GM12878 (cell line): ENCODE data around the gene OR9Q1.

Source experiments
- ASH2L ChIP-seq: fragments of 300-600, 200-600 bp; sonication (generic); IDR thresholded peaks from 2 replicates; pipeline ENCODE4 v1.6.1; 2017; ENCODE audit warnings: low read depth, mild to moderate bottlenecking, borderline replicate concordance
- EP300 ChIP-seq, 2 experiments: fragments of 150-350 bp in 1 of 2; IDR thresholded peaks; 2 replicates each; pipeline ENCODE4 v1.6.1; 2011 to 2012; ENCODE audit warnings: low read depth in 2 of 2, low read length in 2 of 2, borderline replicate concordance in 1 of 2, improper control_type of control experiment in 1 of 2, inconsistent platforms in 1 of 2; ENCODE audit not compliant: control insufficient read depth in 1 of 2
- HDAC2 ChIP-seq: fragments of 200-600 bp; sonication (generic); IDR thresholded peaks from 2 replicates; pipeline ENCODE4 v1.6.1; 2017
- LARP7 ChIP-seq: fragments of 450-650 bp; IDR thresholded peaks from 2 replicates; pipeline ENCODE4 v1.6.1; 2017; ENCODE audit warnings: mild to moderate bottlenecking
- POLR2AphosphoS2 ChIP-seq: IDR thresholded peaks from 2 replicates; pipeline ENCODE4 v1.6.1; 2011; ENCODE audit warnings: low read depth, mild to moderate bottlenecking, low read length, improper control_type of control experiment, moderate library complexity
- SIN3A ChIP-seq: IDR thresholded peaks from 2 replicates; pipeline ENCODE4 v1.6.1; 2012; ENCODE audit warnings: low read depth, low read length, improper control_type of control experiment
- SP1 ChIP-seq: IDR thresholded peaks from one replicate; pipeline ENCODE4 v1.6.1; 2011; ENCODE audit warnings: low read depth, low read length
- TF ChIP-seq, protein P1 (sequence below): fragments of 150-350 bp; IDR thresholded peaks from 2 replicates; pipeline ENCODE4 v1.6.1; 2014; ENCODE audit warnings: mild to moderate bottlenecking, low read depth, low read length
- TF ChIP-seq, protein P2 (sequence below): IDR thresholded peaks from 2 replicates; pipeline ENCODE4 v1.6.1; 2012; ENCODE audit warnings: low read depth, low read length, improper control_type of control experiment
- TF ChIP-seq, protein P3 (sequence below): fragments of 450-650 bp; formaldehyde crosslinking; IDR thresholded peaks from 2 replicates; pipeline ENCODE4 v1.4.0; 2020; ENCODE audit warnings: mild to moderate bottlenecking, moderate library complexity
- TF ChIP-seq, protein P4 (sequence below), 3 experiments: IDR thresholded peaks in 2 of 3; conservative IDR thresholded peaks in 1 of 3; 2 replicates each; pipeline ENCODE4 v1.5.1; 2011; ENCODE audit warnings: low read depth in 3 of 3, low read length in 3 of 3, mild to moderate bottlenecking in 3 of 3, control low read depth in 2 of 3, moderate library complexity in 2 of 3, inconsistent platforms in 1 of 3, mixed read lengths in 1 of 3; ENCODE audit not compliant: control insufficient read depth in 2 of 3, insufficient read depth in 1 of 3; ENCODE audit errors: extremely low read depth in 1 of 3

DNA sequence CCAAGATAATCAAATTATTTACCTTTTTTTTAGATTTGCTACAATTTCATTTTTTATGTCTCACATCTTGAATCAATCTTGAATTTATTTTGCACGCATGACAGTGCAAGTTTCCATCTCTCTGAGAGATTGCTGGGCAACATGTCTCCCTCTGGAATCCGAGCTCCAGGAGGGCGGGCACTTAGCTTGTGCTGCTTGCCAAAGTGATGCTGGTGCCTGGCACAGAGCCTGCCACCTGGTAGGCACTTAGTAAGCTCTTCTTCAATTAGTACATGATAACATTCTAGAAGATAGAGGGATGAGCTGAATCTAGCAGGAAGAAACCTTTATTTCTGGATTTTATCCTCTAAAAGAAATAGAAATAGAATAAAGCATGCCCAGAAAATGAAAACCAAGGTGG is 129.1 kb downstream of the OR9Q1 start:
- no peak for TF ChIP-seq EP300 (IDR thresholded peaks at IDR 0.05; ENCODE audit: borderline replicate concordance in 1 of 2, control insufficient read depth in 1 of 2, low read depth in 2 of 2, low read length in 2 of 2)
- TF ChIP-seq, protein P1, sequence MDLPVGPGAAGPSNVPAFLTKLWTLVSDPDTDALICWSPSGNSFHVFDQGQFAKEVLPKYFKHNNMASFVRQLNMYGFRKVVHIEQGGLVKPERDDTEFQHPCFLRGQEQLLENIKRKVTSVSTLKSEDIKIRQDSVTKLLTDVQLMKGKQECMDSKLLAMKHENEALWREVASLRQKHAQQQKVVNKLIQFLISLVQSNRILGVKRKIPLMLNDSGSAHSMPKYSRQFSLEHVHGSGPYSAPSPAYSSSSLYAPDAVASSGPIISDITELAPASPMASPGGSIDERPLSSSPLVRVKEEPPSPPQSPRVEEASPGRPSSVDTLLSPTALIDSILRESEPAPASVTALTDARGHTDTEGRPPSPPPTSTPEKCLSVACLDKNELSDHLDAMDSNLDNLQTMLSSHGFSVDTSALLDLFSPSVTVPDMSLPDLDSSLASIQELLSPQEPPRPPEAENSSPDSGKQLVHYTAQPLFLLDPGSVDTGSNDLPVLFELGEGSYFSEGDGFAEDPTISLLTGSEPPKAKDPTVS, result no peak
- no peak for TF ChIP-seq POLR2AphosphoS2
- TF ChIP-seq, protein P2, sequence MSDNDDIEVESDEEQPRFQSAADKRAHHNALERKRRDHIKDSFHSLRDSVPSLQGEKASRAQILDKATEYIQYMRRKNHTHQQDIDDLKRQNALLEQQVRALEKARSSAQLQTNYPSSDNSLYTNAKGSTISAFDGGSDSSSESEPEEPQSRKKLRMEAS, result no peak
- TF ChIP-seq LARP7, result no peak
- no peak for TF ChIP-seq SIN3A
- TF ChIP-seq, protein P3, sequence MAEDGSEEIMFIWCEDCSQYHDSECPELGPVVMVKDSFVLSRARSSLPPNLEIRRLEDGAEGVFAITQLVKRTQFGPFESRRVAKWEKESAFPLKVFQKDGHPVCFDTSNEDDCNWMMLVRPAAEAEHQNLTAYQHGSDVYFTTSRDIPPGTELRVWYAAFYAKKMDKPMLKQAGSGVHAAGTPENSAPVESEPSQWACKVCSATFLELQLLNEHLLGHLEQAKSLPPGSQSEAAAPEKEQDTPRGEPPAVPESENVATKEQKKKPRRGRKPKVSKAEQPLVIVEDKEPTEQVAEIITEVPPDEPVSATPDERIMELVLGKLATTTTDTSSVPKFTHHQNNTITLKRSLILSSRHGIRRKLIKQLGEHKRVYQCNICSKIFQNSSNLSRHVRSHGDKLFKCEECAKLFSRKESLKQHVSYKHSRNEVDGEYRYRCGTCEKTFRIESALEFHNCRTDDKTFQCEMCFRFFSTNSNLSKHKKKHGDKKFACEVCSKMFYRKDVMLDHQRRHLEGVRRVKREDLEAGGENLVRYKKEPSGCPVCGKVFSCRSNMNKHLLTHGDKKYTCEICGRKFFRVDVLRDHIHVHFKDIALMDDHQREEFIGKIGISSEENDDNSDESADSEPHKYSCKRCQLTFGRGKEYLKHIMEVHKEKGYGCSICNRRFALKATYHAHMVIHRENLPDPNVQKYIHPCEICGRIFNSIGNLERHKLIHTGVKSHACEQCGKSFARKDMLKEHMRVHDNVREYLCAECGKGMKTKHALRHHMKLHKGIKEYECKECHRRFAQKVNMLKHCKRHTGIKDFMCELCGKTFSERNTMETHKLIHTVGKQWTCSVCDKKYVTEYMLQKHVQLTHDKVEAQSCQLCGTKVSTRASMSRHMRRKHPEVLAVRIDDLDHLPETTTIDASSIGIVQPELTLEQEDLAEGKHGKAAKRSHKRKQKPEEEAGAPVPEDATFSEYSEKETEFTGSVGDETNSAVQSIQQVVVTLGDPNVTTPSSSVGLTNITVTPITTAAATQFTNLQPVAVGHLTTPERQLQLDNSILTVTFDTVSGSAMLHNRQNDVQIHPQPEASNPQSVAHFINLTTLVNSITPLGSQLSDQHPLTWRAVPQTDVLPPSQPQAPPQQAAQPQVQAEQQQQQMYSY, result no peak
- no peak for TF ChIP-seq ASH2L
- TF ChIP-seq, protein P4, sequence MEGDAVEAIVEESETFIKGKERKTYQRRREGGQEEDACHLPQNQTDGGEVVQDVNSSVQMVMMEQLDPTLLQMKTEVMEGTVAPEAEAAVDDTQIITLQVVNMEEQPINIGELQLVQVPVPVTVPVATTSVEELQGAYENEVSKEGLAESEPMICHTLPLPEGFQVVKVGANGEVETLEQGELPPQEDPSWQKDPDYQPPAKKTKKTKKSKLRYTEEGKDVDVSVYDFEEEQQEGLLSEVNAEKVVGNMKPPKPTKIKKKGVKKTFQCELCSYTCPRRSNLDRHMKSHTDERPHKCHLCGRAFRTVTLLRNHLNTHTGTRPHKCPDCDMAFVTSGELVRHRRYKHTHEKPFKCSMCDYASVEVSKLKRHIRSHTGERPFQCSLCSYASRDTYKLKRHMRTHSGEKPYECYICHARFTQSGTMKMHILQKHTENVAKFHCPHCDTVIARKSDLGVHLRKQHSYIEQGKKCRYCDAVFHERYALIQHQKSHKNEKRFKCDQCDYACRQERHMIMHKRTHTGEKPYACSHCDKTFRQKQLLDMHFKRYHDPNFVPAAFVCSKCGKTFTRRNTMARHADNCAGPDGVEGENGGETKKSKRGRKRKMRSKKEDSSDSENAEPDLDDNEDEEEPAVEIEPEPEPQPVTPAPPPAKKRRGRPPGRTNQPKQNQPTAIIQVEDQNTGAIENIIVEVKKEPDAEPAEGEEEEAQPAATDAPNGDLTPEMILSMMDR (IDR thresholded peaks at IDR 0.05 in 2 of 3, conservative IDR thresholded peaks at IDR 0.05 in 1 of 3; ENCODE audit: control insufficient read depth in 2 of 3, extremely low read depth in 1 of 3, insufficient read depth in 1 of 3, low read depth in 3 of 3, low read length in 3 of 3), result no peak
- no peak for TF ChIP-seq SP1
- no peak for TF ChIP-seq HDAC2
